MG63 (cell line): ENCODE results near the gene NDRG3. TPM values are rescaled to one million over a fixed set of nuclear protein-coding genes. Genes with fewer than 3 reads are reported as not detected.

Source experiments
- DNase-seq: peaks from one replicate; pipeline ENCODE4 v3.0.0-alpha.2; 2020
- H3K27me3 ChIP-seq: fragments of 250-450 bp; sonication (Bioruptor Pico); 2 replicates; pipeline ENCODE4 v1.5.1; 2020; ENCODE audit warnings: mild to moderate bottlenecking, moderate library complexity
- H3K36me3 ChIP-seq: fragments of 250-450 bp; sonication (Bioruptor Pico); 2 replicates; pipeline ENCODE4 v1.5.1; 2020; ENCODE audit warnings: mild to moderate bottlenecking, moderate library complexity
- H3K4me3 ChIP-seq: fragments of 250-450 bp; sonication (Bioruptor Pico); 2 replicates; pipeline ENCODE4 v1.5.1; 2020; ENCODE audit warnings: mild to moderate bottlenecking, moderate library complexity
- H3K9me3 ChIP-seq: fragments of 250-450 bp; sonication (Bioruptor Pico); 2 replicates; pipeline ENCODE4 v1.5.1; 2020; ENCODE audit warnings: mild to moderate bottlenecking, moderate library complexity
- total RNA-seq: library from RNA; depleted of rRNA; stranded (reverse); fragments of >200 nt; shearing (Covaris generic); gene quantifications from 2 replicates; pipeline ENCODE4 v1.2.3, GENCODE V29; 2014; ENCODE audit warnings: low replicate concordance

NDRG3 gene
- total RNA-seq, 1 experiment from 2014 or later: 59.5 TPM

DNA sequence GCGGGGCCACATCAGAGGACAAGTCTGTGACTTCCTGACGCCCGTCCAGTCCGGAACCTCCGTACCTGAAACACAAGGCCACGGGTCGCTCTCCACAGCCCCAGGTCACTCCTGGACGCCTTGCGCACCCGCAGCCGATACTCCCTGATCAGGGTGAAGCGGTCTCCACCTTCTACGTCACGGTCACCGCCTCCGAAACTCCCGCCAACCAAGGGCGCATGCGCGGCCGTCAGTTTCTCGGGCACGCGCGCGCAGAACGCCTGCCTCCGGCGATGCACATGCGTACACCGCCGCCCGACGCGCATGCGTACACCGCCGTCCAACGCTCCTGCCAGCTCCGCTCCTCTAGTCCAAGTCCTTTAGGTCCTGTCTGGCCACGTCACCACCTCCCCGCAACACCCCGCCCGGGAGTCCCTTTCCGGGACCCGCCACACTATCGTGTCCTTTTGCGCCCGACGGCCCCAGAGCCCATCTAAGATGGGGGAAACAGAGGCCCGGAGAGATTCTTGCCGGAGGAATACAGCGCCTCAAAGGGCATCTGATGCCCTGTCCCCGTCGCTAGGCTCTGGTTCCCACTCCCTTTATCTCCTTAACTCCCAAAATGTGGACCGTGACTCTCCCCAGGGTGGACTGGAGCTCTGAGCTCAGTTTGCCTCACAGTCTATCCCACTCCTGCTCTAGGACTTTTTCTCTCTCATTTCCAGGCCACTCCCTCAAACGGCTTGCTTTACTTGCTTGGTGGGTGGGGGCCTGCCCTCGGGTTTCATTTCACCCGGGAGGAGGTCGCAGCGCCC, 27.9 kb upstream of the NDRG3 start, which contains the start of gene DSN1:
Gene DSN1 (minus strand): TSS at position 167 of the 794 bp plus-strand sequence. CDS start 2,305 bp downstream, outside the sequence.
- peak within 1 kb of the TSS; percentile 84 for H3K4me3 ChIP-seq
- peaks cover 23% of the 10 kb centered on the region for H3K36me3 ChIP-seq
- no peaks in the 10 kb centered on the region for H3K27me3 ChIP-seq
- H3K9me3 ChIP-seq: no peaks in the 10 kb centered on the region
- peak; percentile 98 for DNase-seq

GRCh38 chr20:36773107-36773596, 27.3 kb upstream of the NDRG3 start:
- Histone ChIP-seq H3K36me3 (peaks cover 22% of the 10 kb centered on the region), H3K4me3 (peak overlapping the region; percentile 84), H3K27me3 (no peaks in the 10 kb centered on the region), H3K9me3 (no peaks in the 10 kb centered on the region)
- DNase-seq: no peak

- DNase-seq: no peak
- Histone ChIP-seq H3K36me3 (peaks cover 30% of the 10 kb centered on the region), H3K4me3 (no peak overlapping the region), H3K27me3 (no peaks in the 10 kb centered on the region), H3K9me3 (no peaks in the 10 kb centered on the region)
Observed at GRCh38 chr20:36770680-36771079, 24.8 kb upstream of the NDRG3 start.

DNA sequence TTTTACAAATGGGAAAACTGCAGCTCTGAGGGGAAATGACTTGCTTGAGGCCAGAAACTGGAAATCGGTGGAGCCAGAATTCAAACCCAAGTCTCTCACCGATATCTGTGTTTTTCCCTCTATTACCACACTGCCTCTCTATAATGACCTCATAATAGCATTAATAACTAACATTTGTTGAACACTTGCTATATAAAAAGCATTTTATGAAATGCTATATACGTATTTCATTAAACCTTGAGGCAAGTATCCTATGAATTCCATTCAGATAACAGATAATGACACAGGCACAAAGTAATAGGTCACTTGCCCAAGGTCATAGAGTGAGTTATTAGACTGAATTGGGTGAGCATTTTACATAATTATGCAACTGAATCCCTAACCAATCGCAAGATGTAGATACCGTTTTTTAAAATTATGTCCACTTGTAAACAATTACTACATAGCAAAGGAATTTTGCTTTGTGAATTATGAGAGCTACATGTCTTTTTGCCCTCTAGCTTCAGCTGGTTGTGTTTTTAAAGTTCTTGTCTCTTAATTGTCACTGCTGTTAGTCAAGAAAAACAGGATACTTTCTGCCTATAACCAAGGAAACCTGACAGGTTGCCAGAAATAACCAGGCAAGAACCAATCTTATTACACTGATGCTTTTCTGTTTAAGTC, 23.0 kb upstream of the NDRG3 start:
- DNase-seq: no peak
- Histone ChIP-seq H3K36me3 (peaks cover 37% of the 10 kb centered on the region), H3K9me3 (no peaks in the 10 kb centered on the region), H3K27me3 (no peaks in the 10 kb centered on the region), H3K4me3 (no peak overlapping the region)

DNA sequence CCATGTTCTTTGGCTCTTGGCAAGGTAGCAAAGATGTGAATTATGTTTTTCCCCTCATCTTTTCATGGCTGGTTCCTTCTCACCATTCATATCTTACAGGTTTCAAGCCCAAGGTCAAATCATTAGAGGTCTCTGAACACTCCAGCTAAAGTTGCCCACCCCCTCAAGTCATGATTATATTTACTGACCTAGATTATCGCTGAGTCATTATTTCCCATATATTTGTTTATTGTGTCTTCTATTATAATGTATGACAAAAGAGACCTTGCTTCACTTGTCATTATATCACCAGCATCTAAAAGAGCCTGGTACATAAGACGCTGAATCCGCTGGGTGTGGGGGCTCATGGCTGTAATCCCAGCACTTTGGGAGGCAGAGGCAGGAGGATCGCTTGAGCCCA, 15.2 kb upstream of the NDRG3 start:
- no peaks in the 10 kb centered on the region for H3K27me3 ChIP-seq
- no peak for DNase-seq
- H3K9me3 ChIP-seq: no peaks in the 10 kb centered on the region
- H3K36me3 ChIP-seq: peaks cover 65% of the 10 kb centered on the region
- H3K4me3 ChIP-seq: no peak overlapping the region

- Histone ChIP-seq H3K27me3 (no peaks in the 10 kb centered on the region), H3K9me3 (no peaks in the 10 kb centered on the region), H3K4me3 (no peak overlapping the region), H3K36me3 (peaks cover 67% of the 10 kb centered on the region)
- DNase-seq: no peak
Observed at GRCh38 chr20:36760647-36761046, 14.8 kb upstream of the NDRG3 start.

GRCh38 chr20:36758276-36758675, 12.4 kb upstream of the NDRG3 start:
- no peak for DNase-seq
- no peak overlapping the region for H3K4me3 ChIP-seq
- H3K36me3 ChIP-seq: peaks cover 83% of the 10 kb centered on the region
- H3K27me3 ChIP-seq: no peaks in the 10 kb centered on the region
- no peaks in the 10 kb centered on the region for H3K9me3 ChIP-seq

GRCh38 chr20:36756496-36756895, 10.6 kb upstream of the NDRG3 start:
- no peak for DNase-seq
- Histone ChIP-seq H3K9me3 (no peaks in the 10 kb centered on the region), H3K27me3 (no peaks in the 10 kb centered on the region), H3K36me3 (peaks cover 89% of the 10 kb centered on the region), H3K4me3 (no peak overlapping the region)

DNA sequence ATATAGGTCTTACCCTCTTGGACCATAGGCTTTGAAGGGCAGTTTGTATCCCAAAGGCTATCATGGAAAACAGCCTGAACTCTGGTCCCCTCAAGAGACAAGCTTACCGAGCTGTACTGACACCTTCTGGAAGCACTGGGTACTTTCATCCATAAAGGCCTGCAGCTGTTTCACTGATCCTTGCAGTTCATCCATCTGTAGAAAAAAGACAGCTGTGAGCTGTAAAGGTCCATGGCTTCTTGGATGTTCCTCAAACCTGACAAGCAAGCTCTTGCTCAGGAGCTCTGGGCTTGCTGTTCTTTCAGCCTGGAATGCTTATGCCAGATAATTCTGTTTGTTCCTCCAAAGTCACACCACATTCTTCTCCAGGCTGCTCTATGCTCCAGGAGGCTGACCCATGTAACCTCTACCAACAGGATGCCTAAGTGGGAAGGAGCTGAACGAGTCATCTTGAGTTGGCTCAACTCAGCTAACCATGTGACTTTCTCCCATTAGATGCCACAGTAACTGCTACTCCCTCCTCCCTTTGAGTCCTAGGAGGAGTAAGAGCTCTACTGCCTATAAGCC, 8.8 kb upstream of the NDRG3 start:
- Histone ChIP-seq H3K9me3 (no peaks in the 10 kb centered on the region), H3K36me3 (peaks cover 89% of the 10 kb centered on the region), H3K4me3 (no peak overlapping the region), H3K27me3 (no peaks in the 10 kb centered on the region)
- DNase-seq: peak; percentile 50

DNA sequence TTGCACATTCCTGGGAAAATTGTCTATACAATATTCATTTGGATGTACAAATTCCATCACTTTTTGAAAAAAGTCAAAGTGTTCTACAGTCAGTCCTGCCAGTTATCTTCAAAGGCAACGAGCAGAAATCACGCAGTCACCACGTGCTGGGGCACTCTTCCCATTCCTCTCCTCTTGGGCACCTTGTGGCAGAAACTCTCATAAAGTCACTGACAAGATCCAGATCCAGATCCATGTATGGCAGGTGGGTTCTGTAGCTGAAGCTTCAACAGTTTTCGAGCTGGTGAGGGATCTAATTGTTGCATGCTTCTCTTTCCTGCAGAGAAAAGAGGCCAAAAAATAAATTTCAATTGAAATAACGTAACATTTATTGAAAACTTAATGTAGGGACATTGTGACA, 6.7 kb upstream of the NDRG3 start:
- no peak for DNase-seq
- H3K4me3 ChIP-seq: no peak overlapping the region
- H3K36me3 ChIP-seq: peaks cover 69% of the 10 kb centered on the region
- H3K27me3 ChIP-seq: no peaks in the 10 kb centered on the region
- no peaks in the 10 kb centered on the region for H3K9me3 ChIP-seq

DNA sequence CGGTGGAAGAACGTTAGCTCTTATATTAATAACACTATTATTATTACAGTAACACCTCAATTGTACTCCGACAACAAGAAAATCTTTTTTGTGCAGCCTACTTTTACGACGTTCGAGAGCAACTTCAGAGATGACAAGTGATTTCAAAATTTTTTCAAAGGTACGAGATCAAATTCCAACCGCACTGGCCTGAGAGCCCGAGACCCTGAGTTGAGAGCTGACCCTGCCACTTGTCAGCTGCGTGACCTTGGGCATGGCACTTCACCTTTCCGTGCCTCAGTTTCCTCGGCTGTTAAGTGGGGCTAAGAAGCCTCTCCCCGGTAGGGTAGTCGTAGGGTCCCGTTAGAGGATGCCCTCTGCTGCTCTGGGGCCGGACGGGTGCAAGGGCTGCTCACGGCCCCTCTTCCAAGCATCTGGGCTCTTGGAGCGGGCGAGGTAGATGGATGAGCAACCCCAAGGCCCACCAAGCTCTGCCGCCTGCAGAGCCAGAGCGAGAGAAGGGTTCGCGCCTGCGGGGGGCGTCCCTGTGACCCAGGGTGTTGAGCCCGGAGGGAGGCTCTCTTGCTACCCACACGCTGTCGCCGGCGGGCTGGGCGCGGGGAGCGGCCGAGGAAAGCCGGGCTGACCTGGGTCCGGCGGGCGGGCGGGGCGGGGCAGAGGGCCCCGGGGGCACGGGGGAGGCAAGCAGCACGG, 510 bp downstream of the NDRG3 start:
- Histone ChIP-seq H3K9me3 (no peaks in the 10 kb centered on the region), H3K27me3 (no peaks in the 10 kb centered on the region), H3K4me3 (peak overlapping the region; percentile 73), H3K36me3 (peaks cover 6% of the 10 kb centered on the region)
- peak; percentile 35 for DNase-seq

- peak overlapping the region; percentile 73 for H3K4me3 ChIP-seq
- DNase-seq: peak; percentile 76
- no peaks in the 10 kb centered on the region for H3K27me3 ChIP-seq
- H3K36me3 ChIP-seq: 0 out of 2 replicates have a peak, but pooled peaks cover under 1% of the 10 kb centered on the region
- H3K9me3 ChIP-seq: no peaks in the 10 kb centered on the region
Observed at GRCh38 chr20:36744764-36745191, 1.1 kb downstream of the NDRG3 start.

DNA sequence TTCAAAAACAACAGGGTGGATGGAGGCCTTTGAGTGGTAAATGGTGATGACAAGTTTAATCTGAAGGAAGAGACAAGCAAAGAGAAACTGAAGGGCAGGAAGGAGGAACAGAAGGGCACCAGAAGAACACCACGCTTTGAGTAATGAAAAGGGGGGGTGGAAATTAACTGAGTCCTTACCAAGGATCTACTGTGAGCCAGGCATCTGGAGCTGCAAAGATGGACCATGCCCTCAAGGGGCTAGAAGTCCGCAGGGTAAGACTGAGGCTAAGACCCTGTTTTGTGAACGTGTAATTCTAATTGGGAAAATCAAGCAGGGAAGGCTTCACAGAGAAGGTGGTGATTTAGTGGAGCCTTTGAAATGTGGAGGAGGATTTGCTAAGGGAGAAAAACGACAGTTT, 1.6 kb downstream of the NDRG3 start:
- Histone ChIP-seq H3K27me3 (no peaks in the 10 kb centered on the region), H3K36me3 (no peaks in the 10 kb centered on the region), H3K9me3 (no peaks in the 10 kb centered on the region), H3K4me3 (no peak overlapping the region; the same call in 1 of the 2 replicates)
- no peak for DNase-seq

DNA sequence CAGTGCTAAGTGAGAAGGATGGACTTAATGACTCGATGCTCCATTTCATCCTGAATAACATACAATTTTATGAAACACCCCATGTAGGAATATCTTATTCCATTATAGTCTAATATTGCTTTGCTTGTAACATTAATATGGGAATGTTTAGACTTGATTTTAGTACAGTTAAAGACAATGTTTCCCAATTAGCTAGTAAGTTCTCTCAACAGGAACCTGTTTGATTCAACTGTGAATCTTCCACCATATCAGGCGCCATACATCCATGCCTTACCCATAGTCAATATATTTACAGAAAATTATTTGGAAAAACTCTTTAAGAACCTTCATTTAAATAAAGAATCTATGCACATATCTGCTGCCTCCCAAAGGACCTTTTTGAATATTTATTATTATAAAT, 3.3 kb downstream of the NDRG3 start:
- Histone ChIP-seq H3K4me3 (no peak overlapping the region), H3K36me3 (no peaks in the 10 kb centered on the region), H3K9me3 (no peaks in the 10 kb centered on the region), H3K27me3 (no peaks in the 10 kb centered on the region)
- no peak for DNase-seq

DNA sequence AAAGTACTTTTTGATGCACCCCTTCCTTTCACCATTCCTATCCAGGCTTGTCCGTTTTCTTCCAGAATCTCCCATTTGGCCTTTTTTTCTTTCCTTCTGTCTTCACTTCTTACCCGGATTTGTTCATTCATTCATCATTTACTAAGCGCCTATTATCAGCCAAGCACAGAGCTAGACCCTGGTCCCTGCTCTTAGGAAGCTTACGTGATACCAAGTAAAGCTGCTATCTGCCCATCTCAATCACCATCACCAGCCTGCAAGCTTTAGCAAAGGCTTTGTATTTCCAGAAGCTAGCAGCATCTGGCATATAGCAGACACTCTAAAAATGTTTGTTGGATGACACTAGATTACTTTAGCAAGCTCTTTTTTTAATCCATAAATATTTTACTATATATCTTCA, 4.8 kb downstream of the NDRG3 start:
- no peak for DNase-seq

DNA sequence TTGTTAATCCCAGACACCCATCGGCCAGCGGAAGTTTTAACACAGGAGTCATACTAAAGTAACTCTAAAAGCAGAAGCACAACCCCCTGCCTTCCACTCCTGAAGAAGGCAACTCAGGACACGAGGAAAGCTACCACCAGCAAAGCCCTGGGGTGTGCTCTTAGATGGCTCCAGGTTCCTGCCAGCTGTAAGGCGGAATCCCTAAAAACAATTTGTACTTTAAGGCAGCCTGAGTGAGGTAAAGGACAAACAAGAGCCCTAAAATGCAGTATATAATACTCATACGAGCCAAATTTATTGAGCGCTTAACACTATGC, 8.7 kb downstream of the NDRG3 start:
- no peaks in the 10 kb centered on the region for H3K9me3 ChIP-seq
- H3K27me3 ChIP-seq: no peaks in the 10 kb centered on the region
- H3K4me3 ChIP-seq: no peak overlapping the region
- H3K36me3 ChIP-seq: no peaks in the 10 kb centered on the region
- no peak for DNase-seq

More for the DNA sequence above, 4.8 kb downstream of the NDRG3 start:
- Histone ChIP-seq H3K9me3 (no peaks in the 10 kb centered on the region), H3K4me3 (no peak overlapping the region), H3K36me3 (no peaks in the 10 kb centered on the region), H3K27me3 (no peaks in the 10 kb centered on the region)
